ENCODE results near the gene RAB11FIP3.

RAB11FIP3 gene

GRCh38 chr16:378821-379182 lies 46.6 kb upstream of the RAB11FIP3 start:
- Histone ChIP-seq H3K4me3 (ENCODE audit: low read depth in 1 of 2, low read length in 1 of 2) (no peak overlapping the region), H3K4me1 (ENCODE audit: control insufficient read depth in 1 of 2, insufficient read depth in 1 of 2, low read depth in 1 of 2, low read length in 1 of 2) (peaks cover 38% of the 10 kb centered on the region in 2 experiments), H3K36me3 (peaks cover 41% of the 10 kb centered on the region), H3K27me3 (no peaks in the 10 kb centered on the region), H3K27ac (no peak overlapping the region), H3K9me3 (no peaks in the 10 kb centered on the region)
- TF ChIP-seq CTCF (IDR thresholded peaks at IDR 0.05) = no peak

- peaks cover 36% of the 10 kb centered on the region for H3K36me3 ChIP-seq
- no peak overlapping the region for H3K4me3 ChIP-seq (ENCODE audit: low read depth in 1 of 2, low read length in 1 of 2)
- H3K27me3 ChIP-seq = no peaks in the 10 kb centered on the region
- peaks cover 44% of the 10 kb centered on the region in 2 experiments for H3K4me1 ChIP-seq (ENCODE audit: control insufficient read depth in 1 of 2, insufficient read depth in 1 of 2, low read depth in 1 of 2, low read length in 1 of 2)
- no peak overlapping the region for H3K27ac ChIP-seq
- no peak for TF ChIP-seq CTCF (IDR thresholded peaks at IDR 0.05)
- no peaks in the 10 kb centered on the region for H3K9me3 ChIP-seq
Observed at GRCh38 chr16:379183-379960, 46.1 kb upstream of the RAB11FIP3 start.

GRCh38 chr16:379961-380761 lies 45.3 kb upstream of the RAB11FIP3 start:
- H3K27ac ChIP-seq = peak overlapping the region; percentile 97
- H3K4me1 ChIP-seq (ENCODE audit: control insufficient read depth in 1 of 2, insufficient read depth in 1 of 2, low read depth in 1 of 2, low read length in 1 of 2) = peaks cover 52% of the 10 kb centered on the region in 2 experiments
- H3K36me3 ChIP-seq = peaks cover 28% of the 10 kb centered on the region
- no peaks in the 10 kb centered on the region for H3K27me3 ChIP-seq
- peak overlapping the region; percentile 78 to 80 for H3K4me3 ChIP-seq (ENCODE audit: low read depth in 1 of 2, low read length in 1 of 2)
- TF ChIP-seq CTCF (IDR thresholded peaks at IDR 0.05) = no peak
- H3K9me3 ChIP-seq = no peaks in the 10 kb centered on the region

- peaks cover 53% of the 10 kb centered on the region in 2 experiments for H3K4me1 ChIP-seq (ENCODE audit: control insufficient read depth in 1 of 2, insufficient read depth in 1 of 2, low read depth in 1 of 2, low read length in 1 of 2)
Observed at GRCh38 chr16:380762-381011, 44.8 kb upstream of the RAB11FIP3 start.

More at GRCh38 chr16:380762-381011, 44.8 kb upstream of the RAB11FIP3 start:
- Histone ChIP-seq H3K4me3 (ENCODE audit: low read depth in 1 of 2, low read length in 1 of 2) (peak overlapping the region; percentile 78 to 80), H3K27me3 (no peaks in the 10 kb centered on the region), H3K36me3 (peaks cover 23% of the 10 kb centered on the region), H3K9me3 (no peaks in the 10 kb centered on the region), H3K27ac (peak overlapping the region; percentile 97)
- no peak for TF ChIP-seq CTCF (IDR thresholded peaks at IDR 0.05)
